Measurements from ENCODE around the gene DLG4.

GRCh38 chr17:7233701-7234082 lies 14.1 kb upstream of the DLG4 start:
- TF ChIP-seq, protein P1, sequence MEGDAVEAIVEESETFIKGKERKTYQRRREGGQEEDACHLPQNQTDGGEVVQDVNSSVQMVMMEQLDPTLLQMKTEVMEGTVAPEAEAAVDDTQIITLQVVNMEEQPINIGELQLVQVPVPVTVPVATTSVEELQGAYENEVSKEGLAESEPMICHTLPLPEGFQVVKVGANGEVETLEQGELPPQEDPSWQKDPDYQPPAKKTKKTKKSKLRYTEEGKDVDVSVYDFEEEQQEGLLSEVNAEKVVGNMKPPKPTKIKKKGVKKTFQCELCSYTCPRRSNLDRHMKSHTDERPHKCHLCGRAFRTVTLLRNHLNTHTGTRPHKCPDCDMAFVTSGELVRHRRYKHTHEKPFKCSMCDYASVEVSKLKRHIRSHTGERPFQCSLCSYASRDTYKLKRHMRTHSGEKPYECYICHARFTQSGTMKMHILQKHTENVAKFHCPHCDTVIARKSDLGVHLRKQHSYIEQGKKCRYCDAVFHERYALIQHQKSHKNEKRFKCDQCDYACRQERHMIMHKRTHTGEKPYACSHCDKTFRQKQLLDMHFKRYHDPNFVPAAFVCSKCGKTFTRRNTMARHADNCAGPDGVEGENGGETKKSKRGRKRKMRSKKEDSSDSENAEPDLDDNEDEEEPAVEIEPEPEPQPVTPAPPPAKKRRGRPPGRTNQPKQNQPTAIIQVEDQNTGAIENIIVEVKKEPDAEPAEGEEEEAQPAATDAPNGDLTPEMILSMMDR (conservative IDR thresholded peaks at IDR 0.05 in 1 of 2, IDR thresholded peaks at IDR 0.05 in 1 of 2; ENCODE audit: extremely low read depth in 1 of 2, insufficient read depth in 1 of 2, low read depth in 1 of 2, low read length in 2 of 2) = no peak
- no peak for TF ChIP-seq EZH2 (IDR thresholded peaks at IDR 0.05; ENCODE audit: borderline replicate concordance, low read length)

Data from mammary epithelial cell (primary cell).